Measurements from ENCODE around the gene SPATA21.

DNA sequence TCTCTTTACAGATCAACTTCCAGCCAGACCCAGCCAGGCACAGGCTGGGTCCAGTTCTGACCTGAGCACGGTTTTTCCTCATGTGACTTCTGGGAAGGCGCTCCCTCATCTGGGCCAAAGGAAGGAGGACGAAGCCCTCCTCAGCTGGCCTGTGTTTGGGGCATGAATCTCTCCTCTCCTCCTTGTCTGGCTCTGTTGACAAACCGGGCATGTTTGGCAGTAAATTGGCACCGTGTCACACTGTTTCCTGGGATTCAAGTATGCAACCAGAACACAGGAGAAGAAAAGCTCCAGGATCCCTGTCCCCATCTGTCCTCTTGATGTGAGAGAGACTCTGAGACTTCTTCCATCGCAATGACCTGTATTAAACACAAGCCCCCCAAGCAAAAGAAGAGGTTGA is 21.6 kb upstream of the SPATA21 start:
- no peak for TF ChIP-seq CTCF (IDR thresholded peaks at IDR 0.05; ENCODE audit: borderline replicate concordance, extremely low read depth, low read length, poor library complexity, severe bottlenecking)
- no peak for TF ChIP-seq EZH2 (IDR thresholded peaks at IDR 0.05; ENCODE audit: borderline replicate concordance, low read depth, low read length, severe bottlenecking)

All from DND-41 (cell line).